GM10266 (cell line): ENCODE results near the gene SHH.

Experiments
- DNase-seq: peaks from one replicate; pipeline ENCODE4 v3.0.0; 2012; ENCODE audit errors: extremely low spot score
- TF ChIP-seq, protein P1 (sequence below): IDR thresholded peaks from 2 replicates; pipeline ENCODE4 v1.5.1; 2012; ENCODE audit warnings: mild to moderate bottlenecking, low read depth; ENCODE audit not compliant: control insufficient read depth, insufficient read depth; ENCODE audit errors: missing control alignments

SHH gene

DNA sequence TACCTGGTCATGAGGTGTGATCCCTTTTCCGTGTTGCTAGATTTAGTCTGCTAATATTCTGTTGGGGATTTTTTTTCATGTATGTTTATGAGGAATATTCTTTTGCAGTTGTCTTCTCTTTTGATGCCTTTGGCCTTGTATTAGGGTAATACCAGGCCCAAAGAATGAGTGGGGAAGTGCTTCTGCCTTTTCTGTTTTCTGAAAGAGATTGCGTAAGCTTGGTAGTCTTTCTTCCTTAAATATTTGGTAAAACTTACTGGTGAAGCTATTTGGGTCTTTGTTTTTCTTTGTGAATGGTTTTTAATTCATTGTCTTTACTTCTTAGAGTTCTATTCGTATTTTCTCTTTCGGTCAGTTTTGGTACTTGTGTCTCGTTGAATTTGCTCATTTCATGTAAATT is 51.1 kb downstream of the SHH start:
- DNase-seq = no peak
- TF ChIP-seq, protein P1, sequence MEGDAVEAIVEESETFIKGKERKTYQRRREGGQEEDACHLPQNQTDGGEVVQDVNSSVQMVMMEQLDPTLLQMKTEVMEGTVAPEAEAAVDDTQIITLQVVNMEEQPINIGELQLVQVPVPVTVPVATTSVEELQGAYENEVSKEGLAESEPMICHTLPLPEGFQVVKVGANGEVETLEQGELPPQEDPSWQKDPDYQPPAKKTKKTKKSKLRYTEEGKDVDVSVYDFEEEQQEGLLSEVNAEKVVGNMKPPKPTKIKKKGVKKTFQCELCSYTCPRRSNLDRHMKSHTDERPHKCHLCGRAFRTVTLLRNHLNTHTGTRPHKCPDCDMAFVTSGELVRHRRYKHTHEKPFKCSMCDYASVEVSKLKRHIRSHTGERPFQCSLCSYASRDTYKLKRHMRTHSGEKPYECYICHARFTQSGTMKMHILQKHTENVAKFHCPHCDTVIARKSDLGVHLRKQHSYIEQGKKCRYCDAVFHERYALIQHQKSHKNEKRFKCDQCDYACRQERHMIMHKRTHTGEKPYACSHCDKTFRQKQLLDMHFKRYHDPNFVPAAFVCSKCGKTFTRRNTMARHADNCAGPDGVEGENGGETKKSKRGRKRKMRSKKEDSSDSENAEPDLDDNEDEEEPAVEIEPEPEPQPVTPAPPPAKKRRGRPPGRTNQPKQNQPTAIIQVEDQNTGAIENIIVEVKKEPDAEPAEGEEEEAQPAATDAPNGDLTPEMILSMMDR = no peak

DNA sequence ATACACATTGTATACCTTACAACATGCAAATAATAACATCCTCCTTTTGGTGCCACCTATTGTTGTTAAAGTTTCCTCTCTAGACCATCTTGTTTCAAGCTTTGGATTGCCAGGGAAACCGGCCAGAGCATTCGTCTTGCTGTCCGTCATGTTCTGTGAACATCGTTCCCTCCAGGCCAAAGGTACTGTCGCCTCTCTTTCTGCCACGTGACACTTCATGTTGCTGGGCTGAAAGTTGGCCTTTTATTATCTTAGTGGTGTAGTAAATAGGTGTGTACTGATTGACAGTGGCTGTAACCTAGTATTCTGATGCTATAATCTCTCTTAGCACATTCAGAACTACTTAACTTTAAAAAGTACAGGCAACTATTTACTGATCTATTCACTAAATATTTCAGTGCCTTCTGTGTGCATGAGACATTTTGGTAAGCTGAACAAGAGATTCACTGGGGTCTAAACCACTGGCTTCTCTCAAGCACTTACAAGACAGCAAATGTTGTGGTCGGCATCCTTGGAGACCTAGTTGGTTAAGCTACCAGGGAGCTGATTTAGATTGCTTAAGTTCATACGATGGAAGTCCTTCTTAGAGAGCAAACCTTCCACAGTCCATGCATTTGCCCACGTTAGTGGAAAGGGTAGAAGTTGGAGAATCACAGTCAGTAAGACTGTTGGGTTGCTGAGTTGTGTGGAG is 52.4 kb downstream of the SHH start:
- DNase-seq = no peak
- TF ChIP-seq, protein P1 = no peak

DNA sequence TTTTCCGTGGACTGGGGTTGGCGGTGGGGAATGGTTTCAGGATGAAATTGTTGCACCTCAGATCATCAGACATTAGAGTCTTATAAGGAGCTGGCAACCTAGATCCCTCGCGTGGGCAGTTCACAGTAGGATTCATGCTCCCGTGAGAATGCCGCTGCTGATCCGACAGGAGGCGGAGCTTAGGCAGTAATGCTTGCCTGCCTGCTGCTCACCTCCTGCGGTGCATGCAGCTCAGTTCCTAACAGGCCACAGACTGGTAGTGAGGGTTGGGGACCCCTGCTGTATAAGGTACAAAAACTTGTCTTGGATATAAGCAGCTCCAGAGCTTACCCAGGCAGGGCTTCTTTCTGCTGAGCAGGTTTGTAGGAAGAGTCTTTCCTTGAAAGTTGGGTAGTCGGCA is 53.9 kb downstream of the SHH start:
- TF ChIP-seq, protein P1 = no peak
- no peak for DNase-seq

DNA sequence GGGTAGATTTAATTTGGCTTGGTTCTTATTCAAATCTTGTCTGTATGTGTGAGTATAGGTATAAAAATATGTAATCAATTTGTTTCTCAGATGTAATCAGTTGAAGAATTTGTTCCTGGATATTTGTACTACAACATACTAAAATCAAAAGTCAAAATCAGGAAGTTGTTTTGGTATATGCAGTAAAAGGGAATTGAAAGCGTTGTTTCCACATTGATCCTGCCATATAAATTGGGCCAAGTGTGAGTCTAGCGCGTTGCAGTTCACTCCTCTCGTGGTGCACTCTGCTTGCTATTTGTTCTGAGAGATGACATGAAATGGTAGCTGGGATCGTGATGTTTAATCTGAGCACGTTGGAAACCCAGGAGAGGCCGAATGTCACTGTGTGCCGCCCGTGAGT is 55.9 kb downstream of the SHH start:
- DNase-seq = no peak
- TF ChIP-seq, protein P1 = no peak

DNA sequence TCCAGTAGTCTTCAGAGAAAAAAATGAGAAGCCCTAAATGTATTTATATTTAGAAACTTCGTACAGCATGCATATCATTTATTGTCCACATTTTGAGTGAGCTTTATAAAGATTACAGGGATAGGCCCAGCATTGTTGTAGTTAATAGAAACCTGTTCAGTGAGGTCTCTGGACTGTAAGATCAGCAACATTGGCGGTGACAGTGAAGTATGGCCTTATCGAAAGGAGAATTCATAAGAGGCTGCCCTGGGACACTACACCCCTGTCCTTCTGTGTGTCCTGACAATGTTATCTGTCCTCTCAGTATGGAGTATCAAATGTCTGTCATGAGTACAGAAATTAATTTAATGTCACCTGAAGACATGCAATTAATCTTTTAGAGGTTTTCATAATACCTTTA is 57.2 kb downstream of the SHH start:
- no peak for DNase-seq
- TF ChIP-seq, protein P1 = no peak

DNA sequence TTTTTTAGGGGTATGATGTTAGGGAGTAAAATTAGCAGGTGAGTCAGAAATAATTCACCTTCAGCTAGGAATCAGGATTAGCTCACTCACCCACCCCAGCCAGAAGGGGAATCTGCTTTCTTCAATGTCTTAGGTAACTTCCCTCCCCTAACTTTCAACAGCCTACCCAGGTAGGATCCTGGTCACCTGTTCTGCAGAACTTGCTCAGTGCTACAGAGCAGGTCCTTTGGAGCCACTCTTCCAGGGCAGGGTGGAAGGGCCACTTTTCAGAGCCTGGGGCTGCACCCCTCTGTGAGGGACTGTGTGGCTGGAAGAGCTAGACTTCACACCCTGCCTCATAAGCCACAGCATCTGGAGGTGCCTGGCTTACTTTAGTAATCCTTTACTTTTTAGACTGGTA is 58.1 kb downstream of the SHH start:
- TF ChIP-seq, protein P1 = no peak
- no peak for DNase-seq

DNA sequence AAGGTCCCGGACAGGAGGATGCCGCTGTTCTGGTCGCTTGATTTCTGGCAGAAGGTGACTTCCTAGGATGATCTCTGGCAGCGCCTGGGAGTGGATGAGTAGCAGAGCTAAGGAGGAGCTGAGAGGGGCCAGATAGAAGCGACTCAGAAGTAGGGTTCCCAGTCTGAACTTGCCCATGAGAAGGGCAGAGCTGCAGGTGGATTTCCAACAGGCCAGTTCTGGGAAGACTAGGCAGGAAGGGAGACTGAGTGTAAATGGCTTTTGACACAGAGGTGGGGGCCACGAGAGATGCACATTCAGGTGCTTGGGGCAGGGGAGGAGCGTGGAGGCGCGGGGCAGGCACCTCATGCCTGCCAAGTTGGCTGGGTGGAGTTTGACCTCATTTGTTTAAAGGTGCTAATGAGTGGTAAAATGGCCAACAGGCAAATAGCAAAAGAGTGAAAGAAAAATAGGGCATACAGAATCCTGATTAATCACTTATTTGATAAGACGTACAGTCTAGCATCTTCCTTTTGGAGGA is 58.8 kb downstream of the SHH start:
- DNase-seq = no peak
- TF ChIP-seq, protein P1 = no peak
